Testis (tissue), 2 donors: ENCODE results near the gene SLC18A2.

Experiments used
- POLR2A ChIP-seq: fragments of 450-650 bp; IDR thresholded peaks from one replicate; pipeline ENCODE4 v1.6.1; 2017; ENCODE audit warnings: antibody characterized with exemption, mild to moderate bottlenecking, moderate library complexity
- TF ChIP-seq, protein P1 (sequence below), 3 experiments: fragments of 450-650 bp in 2 of 3; fragments of 200-600 bp in 1 of 3; sonication (generic) in 1 of 3; IDR thresholded peaks; one replicate each; pipeline ENCODE4 v1.5.1; 2016 to 2019; ENCODE audit warnings: antibody characterized with exemption in 3 of 3, mild to moderate bottlenecking in 2 of 3, moderate library complexity in 1 of 3

DNA sequence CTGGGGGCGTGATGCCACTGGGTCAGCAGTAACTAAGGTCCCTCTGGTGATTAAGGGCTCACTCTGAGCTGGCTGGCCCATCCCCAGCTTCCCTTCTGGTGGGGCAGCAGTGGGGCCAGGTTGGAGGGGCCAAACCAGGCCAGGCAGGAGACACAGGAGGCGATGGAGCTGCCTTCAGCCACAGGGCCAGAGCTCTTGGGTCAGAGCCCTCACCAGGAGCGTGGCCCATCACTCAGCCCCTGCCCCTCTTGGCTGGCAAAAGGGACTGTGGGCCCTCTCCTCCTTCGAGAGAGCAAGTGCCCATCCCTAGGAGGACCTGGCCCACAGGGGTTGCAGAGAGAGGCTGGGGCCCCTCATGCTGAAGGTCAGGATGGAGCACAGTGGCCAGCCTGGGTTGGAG, 39.1 kb upstream of the SLC18A2 start:
- TF ChIP-seq, protein P1, sequence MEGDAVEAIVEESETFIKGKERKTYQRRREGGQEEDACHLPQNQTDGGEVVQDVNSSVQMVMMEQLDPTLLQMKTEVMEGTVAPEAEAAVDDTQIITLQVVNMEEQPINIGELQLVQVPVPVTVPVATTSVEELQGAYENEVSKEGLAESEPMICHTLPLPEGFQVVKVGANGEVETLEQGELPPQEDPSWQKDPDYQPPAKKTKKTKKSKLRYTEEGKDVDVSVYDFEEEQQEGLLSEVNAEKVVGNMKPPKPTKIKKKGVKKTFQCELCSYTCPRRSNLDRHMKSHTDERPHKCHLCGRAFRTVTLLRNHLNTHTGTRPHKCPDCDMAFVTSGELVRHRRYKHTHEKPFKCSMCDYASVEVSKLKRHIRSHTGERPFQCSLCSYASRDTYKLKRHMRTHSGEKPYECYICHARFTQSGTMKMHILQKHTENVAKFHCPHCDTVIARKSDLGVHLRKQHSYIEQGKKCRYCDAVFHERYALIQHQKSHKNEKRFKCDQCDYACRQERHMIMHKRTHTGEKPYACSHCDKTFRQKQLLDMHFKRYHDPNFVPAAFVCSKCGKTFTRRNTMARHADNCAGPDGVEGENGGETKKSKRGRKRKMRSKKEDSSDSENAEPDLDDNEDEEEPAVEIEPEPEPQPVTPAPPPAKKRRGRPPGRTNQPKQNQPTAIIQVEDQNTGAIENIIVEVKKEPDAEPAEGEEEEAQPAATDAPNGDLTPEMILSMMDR (IDR thresholded peaks at IDR 0.05) = no peak
- TF ChIP-seq POLR2A = no peak
